Measurements from ENCODE around the gene KANSL1.

DNA sequence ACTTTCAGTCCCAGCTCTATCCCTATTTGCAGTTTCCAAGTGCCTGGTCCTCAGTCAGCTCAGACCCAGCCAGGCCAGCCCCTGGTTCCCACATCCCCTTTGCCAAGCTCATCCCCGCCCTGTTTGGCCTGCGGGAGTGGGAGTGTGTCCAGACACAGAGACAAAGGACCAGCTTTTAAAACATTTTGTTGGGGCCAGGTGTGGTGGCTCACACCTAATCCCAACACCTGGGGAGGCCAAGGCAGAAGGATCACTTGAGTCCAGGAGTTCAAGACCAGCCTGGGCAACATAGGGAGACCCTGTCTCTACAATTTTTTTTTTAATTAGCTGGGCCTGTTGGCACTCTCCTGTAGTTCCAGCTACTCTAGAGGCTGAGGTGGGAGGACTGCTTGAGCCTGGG, 192.5 kb downstream of the KANSL1 start:
- TF ChIP-seq, protein P1, sequence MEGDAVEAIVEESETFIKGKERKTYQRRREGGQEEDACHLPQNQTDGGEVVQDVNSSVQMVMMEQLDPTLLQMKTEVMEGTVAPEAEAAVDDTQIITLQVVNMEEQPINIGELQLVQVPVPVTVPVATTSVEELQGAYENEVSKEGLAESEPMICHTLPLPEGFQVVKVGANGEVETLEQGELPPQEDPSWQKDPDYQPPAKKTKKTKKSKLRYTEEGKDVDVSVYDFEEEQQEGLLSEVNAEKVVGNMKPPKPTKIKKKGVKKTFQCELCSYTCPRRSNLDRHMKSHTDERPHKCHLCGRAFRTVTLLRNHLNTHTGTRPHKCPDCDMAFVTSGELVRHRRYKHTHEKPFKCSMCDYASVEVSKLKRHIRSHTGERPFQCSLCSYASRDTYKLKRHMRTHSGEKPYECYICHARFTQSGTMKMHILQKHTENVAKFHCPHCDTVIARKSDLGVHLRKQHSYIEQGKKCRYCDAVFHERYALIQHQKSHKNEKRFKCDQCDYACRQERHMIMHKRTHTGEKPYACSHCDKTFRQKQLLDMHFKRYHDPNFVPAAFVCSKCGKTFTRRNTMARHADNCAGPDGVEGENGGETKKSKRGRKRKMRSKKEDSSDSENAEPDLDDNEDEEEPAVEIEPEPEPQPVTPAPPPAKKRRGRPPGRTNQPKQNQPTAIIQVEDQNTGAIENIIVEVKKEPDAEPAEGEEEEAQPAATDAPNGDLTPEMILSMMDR (conservative IDR thresholded peaks at IDR 0.05), result no peak
- TF ChIP-seq EZH2 (IDR thresholded peaks at IDR 0.05; ENCODE audit: low read depth), result no peak

Measured in PC-9 (cell line).